ENCODE measurements around the gene SNTG2. TPM values are rescaled to one million over a fixed set of nuclear protein-coding genes. Genes with fewer than 3 reads are reported as not detected.

The SNTG2 gene
- total and polyA plus RNA-seq, 10 of the 15 experiments (the other 5 are each of a cell fraction or from before 2014, with no cell fraction given) = not detected

- TF ChIP-seq SKIL (IDR thresholded peaks at IDR 0.05; ENCODE audit: low read depth, poor library complexity, severe bottlenecking) = no peak
- no peak for TF ChIP-seq NR2C2 (IDR thresholded peaks at IDR 0.05; ENCODE audit: borderline replicate concordance, control insufficient read depth, insufficient read length, low read depth)
- TF ChIP-seq RAD51 (IDR thresholded peaks at IDR 0.05) = no peak
- no peak for TF ChIP-seq CTCF (IDR thresholded peaks at IDR 0.05 in 2 of 3, conservative IDR thresholded peaks at IDR 0.05 in 1 of 3; ENCODE audit: control insufficient read depth in 2 of 3, extremely low read depth in 1 of 3, insufficient read depth in 1 of 3, low read depth in 3 of 3, low read length in 3 of 3)
- no peak for TF ChIP-seq POU2F2 (IDR thresholded peaks at IDR 0.05; ENCODE audit: borderline replicate concordance, low read depth, low read length)
Measured at GRCh38 chr2:1125217-1125616, 174.6 kb downstream of the SNTG2 start (continued).

GRCh38 chr2:1125633-1126370 is 175.2 kb downstream of the SNTG2 start:
- Histone ChIP-seq H3K4me2 (ENCODE audit: control insufficient read depth, insufficient read depth) (no peak overlapping the region), H3K4me1 (ENCODE audit: control insufficient read depth, insufficient read depth, low read length) (no peaks in the 10 kb centered on the region), H3K9me3 (replicated peaks; ENCODE audit: control insufficient read depth, insufficient read depth, low read length) (no peaks in the 10 kb centered on the region), H3K27me3 (replicated peaks in 1 of 2; ENCODE audit: control insufficient read depth in 2 of 2, insufficient read depth in 2 of 2, low read length in 1 of 2) (no peaks in the 10 kb centered on the region), H3K4me3 (no peak overlapping the region), H3K9ac (ENCODE audit: control insufficient read depth, insufficient read depth, low read length) (no peak overlapping the region), H2AFZ (ENCODE audit: control insufficient read depth, low read depth, low read length) (no peak overlapping the region), H3K79me2 (ENCODE audit: control insufficient read depth, insufficient read depth, low read length) (no peaks in the 10 kb centered on the region), H3K27ac (ENCODE audit: control insufficient read depth, insufficient read depth) (no peak overlapping the region), H4K20me1 (ENCODE audit: control insufficient read depth, insufficient read depth) (no peaks in the 10 kb centered on the region), H3K36me3 (ENCODE audit: control insufficient read depth in 2 of 2, insufficient read depth in 2 of 2, low read length in 1 of 2) (no peaks in the 10 kb centered on the region)
- no TSS peak for BruUV-seq (replicated peaks)
- WGBS (ENCODE audit: insufficient coverage, insufficient replicate concordance, low lambda C conversion rate, missing lambda C conversion rate) = 30% methylated on average over 3 of the region's 3 CpGs
- ATAC-seq (no peak), FAIRE-seq (no peak), DNase-seq (ENCODE audit: low read depth, low spot score) (no peak)
- ChIA-PET CTCF (interaction anchor here (1.3 kb wide), 1 partner anchor 15 kb away, joined by 4 read pairs; no protein-coding TSS in a partner anchor), RAD21 (ENCODE audit: unreplicated experiment) (no interaction called here), POLR2A (no interaction called here), SMC1A (ENCODE audit: uncharacterized antibody, unreplicated experiment) (no interaction called here)
- TF ChIP-seq MXI1 (IDR thresholded peaks at IDR 0.05; ENCODE audit: low read depth, low read length) (no peak), LARP7 (IDR thresholded peaks at IDR 0.05) (no peak), FOS (IDR thresholded peaks at IDR 0.05; ENCODE audit: borderline replicate concordance, extremely low read depth, insufficient read length) (no peak), YY1 (IDR thresholded peaks at IDR 0.05; ENCODE audit: low read depth, low read length) (no peak), KDM1A (IDR thresholded peaks at IDR 0.05; ENCODE audit: borderline replicate concordance) (no peak), SUPT20H (IDR thresholded peaks at IDR 0.05; ENCODE audit: borderline replicate concordance, control insufficient read depth, low read depth, low read length) (no peak), MEF2A (IDR thresholded peaks at IDR 0.05; ENCODE audit: insufficient read depth, low read depth, low read length) (no peak)
- in situ Hi-C loops (cut with MboI) = no loop called here
- intact Hi-C loops (cut with micrococcal nuclease; ENCODE audit: unreplicated experiment) = no loop called here
